NCI-H345 treated with DMSO at 0.1 percent for 48 hours (cell line): ENCODE data around the gene DNPEP.
"Not testable (repeated sequence)": the region's sequence is repeated elsewhere in the genome, so short reads cannot be mapped to it uniquely, and the experiment has no call there.

ENCODE experiments used
- DNase-seq: peaks from one replicate; lab custom pipeline; 2025; ENCODE audit not compliant: unreplicated experiment; lab: John Stamatoyannopoulos, UW

DNPEP gene

GRCh38 chr2:219419331-219420197 is 31.9 kb upstream of the DNPEP start:
- no peak for DNase-seq

- DNase-seq = no peak
These were observed 31.3 kb upstream of the DNPEP start for GRCh38 chr2:219419012-219419324.

GRCh38 chr2:219418155-219419011 is 30.7 kb upstream of the DNPEP start, which contains the start of gene DES:
Gene DES (plus strand): TSS chr2:219418377. CDS start chr2:219418463, 86 bp downstream.
- DNase-seq = no peak

- DNase-seq = no peak
These were observed 29.7 kb upstream of the DNPEP start for GRCh38 chr2:219417374-219417773.

- DNase-seq = no peak
These were observed 29.2 kb upstream of the DNPEP start for GRCh38 chr2:219416938-219417337.

GRCh38 chr2:219416235-219416602 is 28.5 kb upstream of the DNPEP start:
- DNase-seq = no peak

- no peak for DNase-seq
These were observed 28.0 kb upstream of the DNPEP start for GRCh38 chr2:219415580-219416234.

- no peak for DNase-seq
These were observed 27.1 kb upstream of the DNPEP start for GRCh38 chr2:219414857-219415256.

GRCh38 chr2:219410390-219410789 is 22.7 kb upstream of the DNPEP start:
- no peak for DNase-seq

- DNase-seq = no peak
These were observed 21.9 kb upstream of the DNPEP start for GRCh38 chr2:219409619-219410018.

- DNase-seq = no peak
These were observed 20.9 kb upstream of the DNPEP start for GRCh38 chr2:219408631-219409030.

GRCh38 chr2:219408204-219408603 is 20.5 kb upstream of the DNPEP start:
- DNase-seq = no peak

- DNase-seq = not testable (repeated sequence)
These were observed 19.6 kb upstream of the DNPEP start for GRCh38 chr2:219407343-219407742.

- DNase-seq = no peak
These were observed 19.1 kb upstream of the DNPEP start for GRCh38 chr2:219406861-219407230.

- DNase-seq = no peak
These were observed 18.5 kb upstream of the DNPEP start for GRCh38 chr2:219405958-219406860.

GRCh38 chr2:219405451-219405850 is 17.7 kb upstream of the DNPEP start:
- DNase-seq = no peak

- DNase-seq = no peak
These were observed 17.2 kb upstream of the DNPEP start for GRCh38 chr2:219404954-219405353.

- DNase-seq = no peak
These were observed 16.7 kb upstream of the DNPEP start for GRCh38 chr2:219404291-219404910.

GRCh38 chr2:219403861-219404260 is 16.1 kb upstream of the DNPEP start:
- DNase-seq = no peak
